HCT116 (cell line): ENCODE results near the gene KY. TPM values are rescaled to one million over a fixed set of nuclear protein-coding genes. Genes with fewer than 3 reads are reported as not detected.

Source experiments
- ATAC-seq: fragments of 200-7000 bp; cut with Tn5 transposase; 2 replicates; pipeline ENCODE4 v1.9.1; 2020; ENCODE audit warnings: mild to moderate bottlenecking, moderate library complexity
- BruUV-seq: library from RNA; stranded (reverse); fragments of 400-500 nt; replicated peaks from 2 replicates; lab custom pipeline; 2021; lab: Mats Ljungman, UMichigan
- CTCF ChIA-PET: fragments of 300-600 bp; sonication (Branson Sonifier 250); formaldehyde crosslinking; loops from one replicate; lab custom pipeline; 2021; ENCODE audit warnings: antibody characterized with exemption; lab: Charles Lee
- POLR2A ChIA-PET: fragments of 300-600, 350-600 bp; sonication (Branson Sonifier 250); formaldehyde crosslinking; loops from one replicate; lab custom pipeline; 2021; ENCODE audit warnings: antibody characterized with exemption; lab: Charles Lee
- RAD21 ChIA-PET, 2 experiments: fragments of 300-600 bp; sonication (Branson Sonifier 250); formaldehyde crosslinking; loops; one replicate each; lab custom pipeline; 2023; ENCODE audit warnings: low total read pairs in 2 of 2; ENCODE audit not compliant: uncharacterized antibody in 2 of 2, unreplicated experiment in 2 of 2, low non-redundant PET in 1 of 2; lab: Charles Lee
- DNase-seq: peaks from one replicate; pipeline ENCODE4 v3.0.0-alpha.2; 2010; ENCODE audit warnings: low read depth, low spot score
- H2AFZ ChIP-seq: fragments of 200-600 bp; shearing (Covaris generic), sonication (generic); 2 replicates; pipeline ENCODE4 v1.6.1; 2017; ENCODE audit warnings: low read depth, mixed run types, mixed read lengths, antibody characterized with exemption, low read length; ENCODE audit not compliant: poor library complexity, severe bottlenecking
- H3K27ac ChIP-seq: 2 replicates; pipeline ENCODE4 v1.5.1; 2012; ENCODE audit warnings: low read depth, low read length
- H3K27me3 ChIP-seq: fragments of 200-600 bp; sonication (generic); 2 replicates; pipeline ENCODE4 v1.6.1; 2016; ENCODE audit warnings: mixed run types, low read length, mixed read lengths; ENCODE audit not compliant: insufficient read depth
- H3K36me3 ChIP-seq, 2 experiments: fragments of 200-500 bp in 1 of 2; fragments of 200-600 bp in 1 of 2; sonication (Bioruptor generic) in 1 of 2; sonication (generic) in 1 of 2; 2 replicates each; pipeline versions ENCODE4 v1.5.1 to v1.6.1; 2014 to 2016; ENCODE audit warnings: low read length in 2 of 2, inconsistent platforms in 1 of 2, mixed read lengths in 1 of 2, mixed run types in 1 of 2; ENCODE audit not compliant: insufficient read depth in 2 of 2, control insufficient read depth in 1 of 2
- H3K4me1 ChIP-seq, 2 experiments: fragments of 200-600 bp in 1 of 2; sonication (generic) in 1 of 2; 2 replicates each; pipeline versions ENCODE4 v1.5.1 to v1.6.1; 2012 to 2017; ENCODE audit warnings: low read length in 2 of 2, inconsistent platforms in 1 of 2, mild to moderate bottlenecking in 1 of 2, mixed read lengths in 1 of 2, mixed run types in 1 of 2, moderate library complexity in 1 of 2; ENCODE audit not compliant: insufficient read depth in 2 of 2, control insufficient read depth in 1 of 2
- H3K4me2 ChIP-seq: fragments of 200-600 bp; sonication (generic); 2 replicates; pipeline ENCODE4 v1.6.1; 2017; ENCODE audit warnings: mixed run types, low read length, mixed read lengths
- H3K4me3 ChIP-seq, 2 experiments: fragments of 200-600 bp in 1 of 2; sonication (generic) in 1 of 2; replicated peaks in 1 of 2; 2 replicates each; pipeline ENCODE4 v1.5.1; 2011 to 2016; ENCODE audit warnings: low read length in 2 of 2, control low read depth in 1 of 2, low read depth in 1 of 2, mild to moderate bottlenecking in 1 of 2, mixed read lengths in 1 of 2, mixed run types in 1 of 2
- H3K79me2 ChIP-seq: fragments of 200-600 bp; sonication (generic); 2 replicates; pipeline ENCODE4 v1.6.1; 2017; ENCODE audit warnings: mild to moderate bottlenecking, mixed run types, low read length, moderate library complexity, mixed read lengths; ENCODE audit not compliant: insufficient read depth
- H3K9ac ChIP-seq: fragments of 200-600 bp; sonication (generic); 2 replicates; pipeline ENCODE4 v1.6.1; 2016; ENCODE audit warnings: low read length, mixed read lengths
- H3K9me2 ChIP-seq: fragments of 200-600 bp; sonication (generic), shearing (Covaris generic); 2 replicates; pipeline ENCODE4 v1.6.1; 2017; ENCODE audit warnings: mixed run types, mild to moderate bottlenecking, moderate library complexity; ENCODE audit not compliant: insufficient read depth
- H3K9me3 ChIP-seq, 2 experiments: fragments of 200-500 bp in 1 of 2; fragments of 200-600 bp in 1 of 2; sonication (Bioruptor generic) in 1 of 2; sonication (generic) in 1 of 2; 2 replicates each; pipeline ENCODE4 v1.6.1; 2014 to 2017; ENCODE audit warnings: low read length in 2 of 2, mixed read lengths in 2 of 2, inconsistent platforms in 1 of 2, low read depth in 1 of 2, mild to moderate bottlenecking in 1 of 2, mixed run types in 1 of 2, moderate library complexity in 1 of 2; ENCODE audit not compliant: control insufficient read depth in 1 of 2, insufficient read depth in 1 of 2
- H4K20me1 ChIP-seq: fragments of 200-600 bp; sonication (generic), shearing (Covaris generic); 2 replicates; pipeline ENCODE4 v1.6.1; 2017; ENCODE audit warnings: mixed run types, mild to moderate bottlenecking, moderate library complexity; ENCODE audit not compliant: insufficient read depth
- CEBPB ChIP-seq: IDR thresholded peaks from 2 replicates; pipeline ENCODE4 v1.6.1; 2012; ENCODE audit warnings: low read depth
- CTCF ChIP-seq, 3 experiments: fragments of 200-600 bp in 1 of 3; sonication (generic) in 1 of 3; IDR thresholded peaks in 2 of 3; conservative IDR thresholded peaks in 1 of 3; 2 replicates each; pipeline ENCODE4 v1.5.1; 2012 to 2017; ENCODE audit warnings: low read depth in 2 of 3, low read length in 2 of 3, antibody characterized with exemption in 1 of 3, borderline replicate concordance in 1 of 3, control low read depth in 1 of 3, mild to moderate bottlenecking in 1 of 3, mixed read lengths in 1 of 3, mixed run types in 1 of 3, moderate library complexity in 1 of 3; ENCODE audit not compliant: insufficient read depth in 1 of 3
- EZH2 ChIP-seq: fragments of 200-600 bp; sonication (generic); IDR thresholded peaks from 2 replicates; pipeline ENCODE4 v1.6.1; 2017; ENCODE audit warnings: antibody characterized with exemption, mixed run types
- FOSL1 ChIP-seq: IDR thresholded peaks from 2 replicates; pipeline ENCODE4 v1.6.1; 2012; ENCODE audit warnings: low read depth
- JUND ChIP-seq: IDR thresholded peaks from 2 replicates; pipeline ENCODE4 v1.6.1; 2012
- SIN3A ChIP-seq: IDR thresholded peaks from 2 replicates; pipeline ENCODE4 v1.6.1; 2012; ENCODE audit warnings: low read depth
- SRF ChIP-seq: IDR thresholded peaks from 2 replicates; pipeline ENCODE4 v1.6.1; 2012; ENCODE audit warnings: low read depth
- YY1 ChIP-seq: IDR thresholded peaks from 2 replicates; pipeline ENCODE4 v1.6.1; 2011; ENCODE audit warnings: low read length, low read depth, moderate library complexity, mild to moderate bottlenecking; ENCODE audit not compliant: insufficient replicate concordance; ENCODE audit errors: extremely low read depth
- ZFX ChIP-seq: fragments of 450-650 bp; IDR thresholded peaks from 2 replicates; pipeline ENCODE4 v1.6.1; 2017
- intact Hi-C: fragments of 100-400 bp; cut with micrococcal nuclease; formaldehyde crosslinking; loops from 2 replicates; pipeline ENCODE4 v1.10.0; 2022
- total RNA-seq: library from RNA; stranded (reverse); gene quantifications from one replicate; pipeline ENCODE4 v1.2.1, GENCODE V29; 2021; ENCODE audit not compliant: unreplicated experiment
- TF ChIP-seq, protein P1 (sequence below): IDR thresholded peaks from 2 replicates; pipeline ENCODE4 v1.6.1; 2011; ENCODE audit warnings: mild to moderate bottlenecking, low read length, moderate library complexity; ENCODE audit not compliant: insufficient replicate concordance; ENCODE audit errors: extremely low read depth

Gene KY
- total RNA-seq, 1 experiment from 2014 or later: not detected

GRCh38 chr3:134642445-134643149, 8.2 kb downstream of the KY start:
- no peak overlapping the region for H3K9ac ChIP-seq
- H3K9me2 ChIP-seq: no peaks in the 10 kb centered on the region
- no peak overlapping the region for H3K4me2 ChIP-seq
- no peaks in the 10 kb centered on the region for H4K20me1 ChIP-seq
- H3K9me3 ChIP-seq: no peaks in the 10 kb centered on the region
- H3K4me1 ChIP-seq: no peaks in the 10 kb centered on the region
- RAD21 ChIA-PET: no interaction called here
- POLR2A ChIA-PET: no interaction called here
- no peak overlapping the region for H2AFZ ChIP-seq
- H3K27me3 ChIP-seq: no peaks in the 10 kb centered on the region
- ATAC-seq (no peak), DNase-seq (no peak)
- no peak overlapping the region for H3K4me3 ChIP-seq
- no peaks in the 10 kb centered on the region for H3K79me2 ChIP-seq
- CTCF ChIA-PET: no interaction called here
- intact Hi-C loops: no loop called here
- H3K27ac ChIP-seq: no peak overlapping the region
- no TSS peak for BruUV-seq
- TF ChIP-seq ZFX (no peak), SRF (no peak), SIN3A (no peak), CEBPB (no peak), CTCF (IDR thresholded peaks at IDR 0.05 in 2 of 3, conservative IDR thresholded peaks at IDR 0.05 in 1 of 3; ENCODE audit: borderline replicate concordance in 1 of 3, insufficient read depth in 1 of 3, low read depth in 2 of 3, low read length in 2 of 3) (no peak), FOSL1 (no peak), EZH2 (no peak), JUND (no peak), YY1 (no peak)
- TF ChIP-seq, protein P1, sequence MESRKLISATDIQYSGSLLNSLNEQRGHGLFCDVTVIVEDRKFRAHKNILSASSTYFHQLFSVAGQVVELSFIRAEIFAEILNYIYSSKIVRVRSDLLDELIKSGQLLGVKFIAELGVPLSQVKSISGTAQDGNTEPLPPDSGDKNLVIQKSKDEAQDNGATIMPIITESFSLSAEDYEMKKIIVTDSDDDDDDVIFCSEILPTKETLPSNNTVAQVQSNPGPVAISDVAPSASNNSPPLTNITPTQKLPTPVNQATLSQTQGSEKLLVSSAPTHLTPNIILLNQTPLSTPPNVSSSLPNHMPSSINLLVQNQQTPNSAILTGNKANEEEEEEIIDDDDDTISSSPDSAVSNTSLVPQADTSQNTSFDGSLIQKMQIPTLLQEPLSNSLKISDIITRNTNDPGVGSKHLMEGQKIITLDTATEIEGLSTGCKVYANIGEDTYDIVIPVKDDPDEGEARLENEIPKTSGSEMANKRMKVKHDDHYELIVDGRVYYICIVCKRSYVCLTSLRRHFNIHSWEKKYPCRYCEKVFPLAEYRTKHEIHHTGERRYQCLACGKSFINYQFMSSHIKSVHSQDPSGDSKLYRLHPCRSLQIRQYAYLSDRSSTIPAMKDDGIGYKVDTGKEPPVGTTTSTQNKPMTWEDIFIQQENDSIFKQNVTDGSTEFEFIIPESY: no peak
- no peaks in the 10 kb centered on the region for H3K36me3 ChIP-seq
